Measurements from ENCODE around the gene RASA3.

DNA sequence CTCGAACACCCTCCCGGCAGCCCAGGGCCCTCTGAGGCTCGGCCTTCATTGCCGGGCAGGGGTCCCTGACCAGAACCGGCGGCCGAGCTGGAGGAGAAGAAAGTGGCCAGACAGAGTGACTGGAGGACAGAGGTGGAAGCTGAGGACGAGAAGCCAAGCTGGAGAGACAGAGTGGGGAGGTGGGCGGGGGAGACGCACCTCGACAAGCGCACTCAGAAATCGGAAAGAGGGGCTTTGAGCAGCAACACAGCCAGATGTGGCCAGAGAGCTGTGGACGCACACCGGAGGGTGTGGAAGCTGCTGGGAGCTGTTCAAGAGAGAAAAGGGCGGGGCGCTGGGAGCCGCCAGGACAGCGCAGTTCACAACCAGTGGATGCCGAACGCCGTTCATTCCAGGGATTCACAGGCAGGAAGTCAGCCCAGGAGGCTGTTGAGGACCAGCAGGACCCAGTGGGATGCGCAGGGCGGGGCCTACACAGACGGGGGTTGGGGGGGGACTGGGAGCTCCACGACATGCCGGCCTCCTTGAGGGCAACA, 130.3 kb downstream of the RASA3 start:
- TF ChIP-seq ZNF274 (IDR thresholded peaks at IDR 0.05; ENCODE audit: low read depth, low read length) = no peak
- no peak for TF ChIP-seq YY1 (IDR thresholded peaks at IDR 0.05; ENCODE audit: insufficient read depth, insufficient read length)

Data from NT2/D1 (cell line).